Left ventricle myocardium inferior (tissue), 1 donor: Measurements from ENCODE around the gene AASS. TPM values are rescaled to one million over a fixed set of nuclear protein-coding genes. Genes with fewer than 3 reads are reported as not detected.

ENCODE experiments used
- DNase-seq: peaks from one replicate; pipeline ENCODE4 v3.0.0-alpha.2; 2020
- H3K27ac ChIP-seq: fragments of 200-600 bp; replicated peaks from 2 replicates; pipeline ENCODE4 v1.8.0; 2021
- H3K27me3 ChIP-seq: fragments of 200-600 bp; 2 replicates; pipeline ENCODE4 v1.8.0; 2021; ENCODE audit warnings: low read depth
- H3K36me3 ChIP-seq: fragments of 200-600 bp; 2 replicates; pipeline ENCODE4 v1.8.0; 2021
- H3K4me1 ChIP-seq: fragments of 200-600 bp; 2 replicates; pipeline ENCODE4 v1.8.0; 2021
- H3K4me3 ChIP-seq: fragments of 200-600 bp; 2 replicates; pipeline ENCODE4 v1.8.0; 2021; ENCODE audit warnings: mild to moderate bottlenecking, moderate library complexity
- H3K9me3 ChIP-seq: fragments of 200-600 bp; replicated peaks from 2 replicates; pipeline ENCODE4 v1.8.0; 2021
- CTCF ChIP-seq: fragments of 200-600 bp; IDR thresholded peaks from 2 replicates; pipeline ENCODE4 v1.8.0; 2021; ENCODE audit warnings: antibody characterized with exemption, mild to moderate bottlenecking, borderline replicate concordance
- intact Hi-C: fragments of 100-400 bp; cut with micrococcal nuclease; formaldehyde crosslinking; loops from one replicate; pipeline ENCODE4 v1.11.0; 2022
- total RNA-seq: library from RNA; stranded (reverse); fragmentation: NEBNext Ultra II Directional; extraction: Animal tissue kit (Norgen Biotek cat#: 25700); gene quantifications from one replicate; pipeline ENCODE4 v1.2.1, GENCODE V29; 2021
- donor health status: DM: no; HTN: yes; CAD: no; lungs with severe emphysema.

Gene AASS
- total RNA-seq, 1 donor from 2014 or later, result 34.7 TPM

GRCh38 chr7:122064971-122065370, 79.1 kb downstream of the AASS start:
- H3K27ac ChIP-seq, result no peak overlapping the region
- no peaks in the 10 kb centered on the region for H3K36me3 ChIP-seq
- no peak for TF ChIP-seq CTCF
- DNase-seq, result no peak
- intact Hi-C loops, result no loop called here
- no peaks in the 10 kb centered on the region for H3K9me3 ChIP-seq
- no peak overlapping the region for H3K4me3 ChIP-seq
- no peaks in the 10 kb centered on the region for H3K4me1 ChIP-seq
- no peaks in the 10 kb centered on the region for H3K27me3 ChIP-seq

GRCh38 chr7:122063146-122063545, 80.9 kb downstream of the AASS start:
- no peak for TF ChIP-seq CTCF
- no peaks in the 10 kb centered on the region for H3K27me3 ChIP-seq

GRCh38 chr7:122059542-122059941, 84.5 kb downstream of the AASS start:
- H3K9me3 ChIP-seq, result no peaks in the 10 kb centered on the region
- H3K4me1 ChIP-seq, result no peaks in the 10 kb centered on the region
- intact Hi-C loops, result no loop called here
- H3K4me3 ChIP-seq, result no peak overlapping the region
- TF ChIP-seq CTCF, result no peak
- no peaks in the 10 kb centered on the region for H3K27me3 ChIP-seq
- no peak overlapping the region for H3K27ac ChIP-seq
- no peaks in the 10 kb centered on the region for H3K36me3 ChIP-seq
- no peak for DNase-seq

More at GRCh38 chr7:122063146-122063545, 80.9 kb downstream of the AASS start:
- H3K27ac ChIP-seq, result no peak overlapping the region
- no peak overlapping the region for H3K4me3 ChIP-seq
- H3K36me3 ChIP-seq, result no peaks in the 10 kb centered on the region
- intact Hi-C loops, result no loop called here
- no peaks in the 10 kb centered on the region for H3K4me1 ChIP-seq
- H3K9me3 ChIP-seq, result no peaks in the 10 kb centered on the region
- DNase-seq, result no peak

- no peak for DNase-seq
Measured at GRCh38 chr7:122056977-122057376, 87.1 kb downstream of the AASS start.

GRCh38 chr7:122055073-122055472, 89.0 kb downstream of the AASS start:
- no peak for TF ChIP-seq CTCF
- DNase-seq, result no peak
- H3K27me3 ChIP-seq, result no peaks in the 10 kb centered on the region
- no peaks in the 10 kb centered on the region for H3K9me3 ChIP-seq
- H3K4me1 ChIP-seq, result no peaks in the 10 kb centered on the region
- H3K27ac ChIP-seq, result no peak overlapping the region
- no peak overlapping the region for H3K4me3 ChIP-seq
- intact Hi-C loops, result no loop called here
- H3K36me3 ChIP-seq, result no peaks in the 10 kb centered on the region

More at GRCh38 chr7:122056977-122057376, 87.1 kb downstream of the AASS start:
- Histone ChIP-seq H3K4me1 (no peaks in the 10 kb centered on the region), H3K4me3 (no peak overlapping the region), H3K9me3 (no peaks in the 10 kb centered on the region), H3K36me3 (no peaks in the 10 kb centered on the region), H3K27me3 (no peaks in the 10 kb centered on the region), H3K27ac (no peak overlapping the region)
- intact Hi-C loops, result no loop called here
- TF ChIP-seq CTCF, result no peak

GRCh38 chr7:122054393-122054792, 89.7 kb downstream of the AASS start:
- DNase-seq, result no peak
- H3K4me3 ChIP-seq, result no peak overlapping the region
- H3K27me3 ChIP-seq, result no peaks in the 10 kb centered on the region
- no peaks in the 10 kb centered on the region for H3K36me3 ChIP-seq
- intact Hi-C loops, result no loop called here
- no peak overlapping the region for H3K27ac ChIP-seq
- H3K4me1 ChIP-seq, result no peaks in the 10 kb centered on the region
- no peak for TF ChIP-seq CTCF
- H3K9me3 ChIP-seq, result no peaks in the 10 kb centered on the region
